ENCODE measurements around the gene KRTAP6-1. TPM values are rescaled to one million over a fixed set of nuclear protein-coding genes. Genes with fewer than 3 reads are reported as not detected.

KRTAP6-1 gene
- total RNA-seq, 2 donors from 2014 or later = not detected

DNA sequence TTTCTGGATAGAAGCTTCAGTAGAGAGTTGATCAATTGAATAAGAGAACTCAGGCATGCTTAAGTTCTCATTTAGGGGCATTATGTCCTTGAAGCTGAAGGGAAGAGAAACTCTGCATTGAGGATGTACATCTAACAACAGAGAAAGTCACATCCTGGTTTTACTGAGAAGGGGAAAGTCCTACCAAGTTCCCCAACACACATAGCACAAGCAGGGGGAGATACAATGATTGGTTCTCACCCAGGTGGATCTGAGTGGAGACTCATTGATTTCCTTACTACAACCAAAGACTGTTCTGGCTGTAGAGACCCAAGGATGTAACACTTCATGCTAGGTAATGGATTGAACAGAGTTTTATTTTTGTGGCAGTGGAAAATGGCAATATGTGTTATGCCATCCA is 1.5 kb upstream of the KRTAP6-1 start:
- H3K4me3 Mint-ChIP-seq = no peak overlapping the region
- H3K27ac Mint-ChIP-seq = no peak overlapping the region
- no peaks in the 10 kb centered on the region for H3K9me3 ChIP-seq (ENCODE audit: control insufficient read depth, low read length, poor library complexity, severe bottlenecking)
- DNase-seq (no peak), ATAC-seq (no peak)
- H3K36me3 Mint-ChIP-seq (ENCODE audit: low read depth) = no peaks in the 10 kb centered on the region
- H3K27me3 Mint-ChIP-seq = no peaks in the 10 kb centered on the region
- no peaks in the 10 kb centered on the region for H3K4me1 Mint-ChIP-seq

GRCh38 chr21:30612132-30612531 is 1.6 kb downstream of the KRTAP6-1 start:
- no peak for ATAC-seq
- H3K9me3 ChIP-seq (ENCODE audit: control insufficient read depth, low read length, poor library complexity, severe bottlenecking) = no peaks in the 10 kb centered on the region
- Mint-ChIP-seq H3K27ac (no peak overlapping the region), H3K4me3 (no peak overlapping the region), H3K27me3 (no peaks in the 10 kb centered on the region), H3K36me3 (ENCODE audit: low read depth) (no peaks in the 10 kb centered on the region), H3K4me1 (no peaks in the 10 kb centered on the region)
- no peak for DNase-seq

DNA sequence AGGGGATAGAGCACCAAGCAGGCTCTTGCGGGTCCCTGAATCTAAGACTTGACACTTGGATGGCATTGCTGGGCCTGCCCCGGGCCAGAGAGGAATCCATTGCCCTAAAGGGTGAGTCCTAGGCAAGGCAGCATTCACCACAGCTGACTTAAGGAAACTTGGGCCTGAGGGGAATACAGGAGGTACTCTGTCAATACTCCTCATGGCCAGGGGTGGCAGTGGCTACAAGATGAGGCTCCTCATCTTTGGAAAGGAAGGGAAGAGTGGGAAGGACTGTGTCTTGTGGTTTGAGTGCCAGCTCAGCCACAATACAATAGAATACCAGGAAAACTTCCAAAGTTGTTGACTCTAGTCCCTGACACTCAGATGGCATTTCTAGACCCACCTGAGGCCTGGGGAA is 7.8 kb downstream of the KRTAP6-1 start:
- no peaks in the 10 kb centered on the region for H3K27me3 Mint-ChIP-seq
- ATAC-seq (no peak), DNase-seq (no peak)
- no peaks in the 10 kb centered on the region for H3K9me3 ChIP-seq (ENCODE audit: control insufficient read depth, low read length, poor library complexity, severe bottlenecking)
- H3K4me1 Mint-ChIP-seq = no peaks in the 10 kb centered on the region
- H3K36me3 Mint-ChIP-seq (ENCODE audit: low read depth) = no peaks in the 10 kb centered on the region
- H3K4me3 Mint-ChIP-seq = no peak overlapping the region
- no peak overlapping the region for H3K27ac Mint-ChIP-seq

- H3K4me1 Mint-ChIP-seq = no peaks in the 10 kb centered on the region
- DNase-seq (no peak), ATAC-seq (no peak)
- no peak within 1 kb of the TSS for H3K27ac Mint-ChIP-seq
- H3K27me3 Mint-ChIP-seq = no peaks in the 10 kb centered on the region
- no peak within 1 kb of the TSS for H3K4me3 Mint-ChIP-seq
- H3K36me3 Mint-ChIP-seq (ENCODE audit: low read depth) = no peaks in the 10 kb centered on the region
- no peaks in the 10 kb centered on the region for H3K9me3 ChIP-seq (ENCODE audit: control insufficient read depth, low read length, poor library complexity, severe bottlenecking)
Observed at GRCh38 chr21:30600787-30601186, 12.9 kb downstream of the KRTAP6-1 start, which contains the start of gene KRTAP22-1. TSS of gene KRTAP22-1 (plus strand) at chr21:30601087.

DNA sequence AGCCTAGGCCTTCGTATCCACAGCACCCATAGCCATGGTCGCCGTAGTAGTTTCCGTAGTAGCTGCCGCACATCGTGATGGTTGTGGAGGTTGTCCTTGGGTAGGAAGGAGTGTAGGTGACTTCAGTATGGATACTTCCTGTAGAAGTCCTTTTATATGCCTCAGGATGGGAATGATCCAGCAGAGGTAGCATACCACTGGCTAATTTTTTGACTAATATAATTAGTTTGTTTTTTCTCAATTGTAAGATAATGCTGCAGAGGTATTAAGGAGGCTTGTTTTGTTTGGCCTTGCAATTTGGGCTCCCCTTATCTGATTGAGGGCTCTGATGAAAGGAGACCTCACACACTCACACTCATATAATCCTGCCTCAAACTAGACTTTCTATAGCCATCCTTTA is 14.9 kb downstream of the KRTAP6-1 start, which contains the start of gene KRTAP6-2:
Gene KRTAP6-2, minus strand, starts transcription at position 101 of the 400 bp plus-strand sequence. Its CDS starts 28 bp downstream, at position 73.
- H3K27me3 Mint-ChIP-seq = no peaks in the 10 kb centered on the region
- no peaks in the 10 kb centered on the region for H3K4me1 Mint-ChIP-seq
- ATAC-seq = no peak
- H3K4me3 Mint-ChIP-seq = no peak within 1 kb of the TSS
- no peaks in the 10 kb centered on the region for H3K9me3 ChIP-seq (ENCODE audit: control insufficient read depth, low read length, poor library complexity, severe bottlenecking)
- no peaks in the 10 kb centered on the region for H3K36me3 Mint-ChIP-seq (ENCODE audit: low read depth)
- H3K27ac Mint-ChIP-seq = no peak within 1 kb of the TSS
- DNase-seq = no peak

GRCh38 chr21:30592140-30592539 is 21.6 kb downstream of the KRTAP6-1 start, which contains the start of gene KRTAP6-3:
TSS of gene KRTAP6-3 (plus strand) at chr21:30592440. CDS start at chr21:30592446, 6 bp downstream.
- Mint-ChIP-seq H3K4me1 (no peaks in the 10 kb centered on the region), H3K27me3 (no peaks in the 10 kb centered on the region), H3K27ac (no peak within 1 kb of the TSS), H3K4me3 (no peak within 1 kb of the TSS), H3K36me3 (ENCODE audit: low read depth) (no peaks in the 10 kb centered on the region)
- no peaks in the 10 kb centered on the region for H3K9me3 ChIP-seq (ENCODE audit: control insufficient read depth, low read length, poor library complexity, severe bottlenecking)
- DNase-seq (no peak), ATAC-seq (no peak)

GRCh38 chr21:30590297-30590696 is 23.4 kb downstream of the KRTAP6-1 start, which contains the start of gene KRTAP22-2:
TSS of gene KRTAP22-2 (minus strand) at chr21:30590397.
- no peaks in the 10 kb centered on the region for H3K27me3 Mint-ChIP-seq
- DNase-seq = no peak
- H3K4me1 Mint-ChIP-seq = no peaks in the 10 kb centered on the region
- no peak for ATAC-seq
- H3K27ac Mint-ChIP-seq = no peak within 1 kb of the TSS
- no peak within 1 kb of the TSS for H3K4me3 Mint-ChIP-seq
- no peaks in the 10 kb centered on the region for H3K36me3 Mint-ChIP-seq (ENCODE audit: low read depth)
- H3K9me3 ChIP-seq (ENCODE audit: control insufficient read depth, low read length, poor library complexity, severe bottlenecking) = no peaks in the 10 kb centered on the region

DNA sequence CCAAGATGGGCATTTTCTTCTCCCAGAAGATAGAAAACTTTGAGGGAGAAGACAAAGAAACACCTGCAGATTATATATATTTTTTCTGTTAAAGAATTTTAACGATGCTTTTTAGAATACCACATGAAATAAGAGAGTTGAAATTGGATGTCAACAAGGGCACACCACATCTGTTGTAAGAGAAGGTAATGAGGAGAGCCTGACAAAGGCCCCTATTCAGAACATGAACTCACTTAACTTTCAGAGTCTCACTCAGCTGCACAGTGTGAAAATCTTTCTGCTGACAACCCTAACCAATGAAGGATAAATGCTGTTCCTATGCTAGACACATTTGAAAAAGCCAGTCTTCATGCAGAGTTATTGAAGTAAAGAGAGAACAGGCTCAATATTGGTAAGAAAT is 30.9 kb downstream of the KRTAP6-1 start:
- DNase-seq (no peak), ATAC-seq (no peak)
- H3K9me3 ChIP-seq (ENCODE audit: control insufficient read depth, low read length, poor library complexity, severe bottlenecking) = no peaks in the 10 kb centered on the region
- H3K36me3 Mint-ChIP-seq (ENCODE audit: low read depth) = no peaks in the 10 kb centered on the region
- H3K4me1 Mint-ChIP-seq = no peaks in the 10 kb centered on the region
- H3K27me3 Mint-ChIP-seq = no peaks in the 10 kb centered on the region
- no peak overlapping the region for H3K4me3 Mint-ChIP-seq
- no peak overlapping the region for H3K27ac Mint-ChIP-seq

GRCh38 chr21:30580132-30580531 is 33.6 kb downstream of the KRTAP6-1 start:
- no peaks in the 10 kb centered on the region for H3K27me3 Mint-ChIP-seq
- no peaks in the 10 kb centered on the region for H3K36me3 Mint-ChIP-seq (ENCODE audit: low read depth)
- H3K4me1 Mint-ChIP-seq = no peaks in the 10 kb centered on the region
- ATAC-seq = no peak
- no peak overlapping the region for H3K27ac Mint-ChIP-seq
- H3K9me3 ChIP-seq (ENCODE audit: control insufficient read depth, low read length, poor library complexity, severe bottlenecking) = no peaks in the 10 kb centered on the region
- no peak overlapping the region for H3K4me3 Mint-ChIP-seq
- DNase-seq = no peak

DNA sequence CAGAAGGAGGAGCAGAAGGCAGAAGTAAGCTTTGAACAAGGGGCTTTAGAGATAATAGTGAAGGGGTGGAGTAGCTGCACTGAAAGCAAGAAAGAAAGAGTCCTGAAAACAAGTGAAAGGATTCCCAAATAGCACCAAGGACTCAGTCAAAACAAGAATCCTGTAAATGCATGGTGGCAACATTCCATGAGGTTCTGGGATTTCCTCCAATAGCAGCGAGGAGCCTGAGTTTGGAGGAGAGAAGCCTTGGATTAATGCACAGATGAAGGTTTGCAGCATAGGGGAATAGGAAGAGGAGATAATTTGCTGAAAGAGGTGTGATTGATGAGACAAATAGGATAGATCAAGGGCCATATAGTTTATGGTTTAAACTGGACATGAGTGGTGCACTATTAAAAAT is 34.4 kb downstream of the KRTAP6-1 start:
- Mint-ChIP-seq H3K4me1 (no peaks in the 10 kb centered on the region), H3K4me3 (no peak overlapping the region), H3K27ac (no peak overlapping the region), H3K36me3 (ENCODE audit: low read depth) (no peaks in the 10 kb centered on the region), H3K27me3 (no peaks in the 10 kb centered on the region)
- no peak for DNase-seq
- no peaks in the 10 kb centered on the region for H3K9me3 ChIP-seq (ENCODE audit: control insufficient read depth, low read length, poor library complexity, severe bottlenecking)
- no peak for ATAC-seq

DNA sequence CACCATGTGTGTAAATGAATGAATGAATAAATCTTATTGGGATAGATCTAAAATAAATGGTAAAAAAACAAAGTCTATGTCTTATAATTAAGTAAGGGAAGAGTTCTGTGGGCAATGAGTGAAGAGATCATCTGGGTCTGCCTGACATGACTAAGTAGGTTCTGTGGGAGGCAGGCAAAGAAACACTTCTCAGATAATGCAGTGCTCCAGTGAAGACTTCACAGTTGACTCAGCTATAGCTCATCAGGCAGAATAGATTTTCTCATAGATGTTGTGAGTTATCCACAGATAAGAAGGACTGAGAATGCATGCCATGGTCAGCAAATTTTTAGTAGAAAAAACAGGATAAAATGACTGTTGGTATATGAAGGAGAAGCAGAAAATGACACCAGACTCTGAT is 36.0 kb downstream of the KRTAP6-1 start:
- ATAC-seq (no peak), DNase-seq (no peak)
- Mint-ChIP-seq H3K4me3 (no peak overlapping the region), H3K27me3 (no peaks in the 10 kb centered on the region), H3K4me1 (no peaks in the 10 kb centered on the region), H3K36me3 (ENCODE audit: low read depth) (no peaks in the 10 kb centered on the region), H3K27ac (no peak overlapping the region)
- no peaks in the 10 kb centered on the region for H3K9me3 ChIP-seq (ENCODE audit: control insufficient read depth, low read length, poor library complexity, severe bottlenecking)

DNA sequence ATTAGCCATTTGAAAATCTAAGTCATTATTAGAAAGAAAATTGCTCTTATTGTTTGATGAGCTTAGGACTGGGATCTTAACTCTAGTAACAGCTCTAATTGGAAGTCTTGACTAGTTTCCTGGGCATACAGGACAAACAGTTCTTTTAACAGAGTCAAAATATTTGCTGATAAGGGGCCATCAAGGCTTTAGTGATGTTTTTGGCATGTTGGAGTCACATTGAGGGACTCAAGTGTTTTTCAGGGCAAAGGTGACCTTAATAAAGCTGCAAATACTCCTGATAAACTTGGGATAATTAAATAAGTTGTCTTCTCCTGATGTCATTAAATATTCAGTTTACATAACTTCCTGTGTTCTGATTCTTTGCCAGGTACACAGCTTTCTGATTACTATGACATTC is 46.1 kb downstream of the KRTAP6-1 start:
- H3K27ac Mint-ChIP-seq = no peak overlapping the region
- no peaks in the 10 kb centered on the region for H3K36me3 Mint-ChIP-seq (ENCODE audit: low read depth)
- no peaks in the 10 kb centered on the region for H3K4me1 Mint-ChIP-seq
- H3K9me3 ChIP-seq (ENCODE audit: control insufficient read depth, low read length, poor library complexity, severe bottlenecking) = no peaks in the 10 kb centered on the region
- H3K27me3 Mint-ChIP-seq = peaks cover 4% of the 10 kb centered on the region
- no peak overlapping the region for H3K4me3 Mint-ChIP-seq
- ATAC-seq (no peak), DNase-seq (no peak)

DNA sequence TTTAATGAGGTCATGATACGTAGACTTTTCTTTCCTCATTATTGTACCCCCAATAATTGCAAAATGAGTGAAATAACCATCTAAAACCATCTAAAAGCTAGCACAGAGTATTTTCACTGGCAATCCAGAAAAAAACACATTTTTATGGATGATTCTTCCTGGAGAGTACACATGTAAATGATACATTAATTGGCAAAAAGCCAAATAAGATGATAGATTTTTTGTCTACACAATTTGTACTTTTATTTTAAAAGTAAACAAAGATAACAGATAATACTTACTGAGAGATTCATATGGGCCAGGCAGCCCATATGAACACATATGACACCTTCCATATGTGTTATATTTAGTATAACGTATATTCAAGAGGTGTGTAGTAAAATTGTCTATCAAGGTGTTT is 50.1 kb downstream of the KRTAP6-1 start:
- ATAC-seq (no peak), DNase-seq (no peak)
- H3K4me3 Mint-ChIP-seq = no peak overlapping the region
- H3K9me3 ChIP-seq (ENCODE audit: control insufficient read depth, low read length, poor library complexity, severe bottlenecking) = no peaks in the 10 kb centered on the region
- no peaks in the 10 kb centered on the region for H3K4me1 Mint-ChIP-seq
- H3K36me3 Mint-ChIP-seq (ENCODE audit: low read depth) = no peaks in the 10 kb centered on the region
- H3K27me3 Mint-ChIP-seq = peaks cover under 1% of the 10 kb centered on the region
- H3K27ac Mint-ChIP-seq = no peak overlapping the region
